ENCODE measurements around the gene NET1.
"Not testable (repeated sequence)": the region's sequence is repeated elsewhere in the genome, so short reads cannot be mapped to it uniquely, and the experiment has no call there.

The NET1 gene

DNA sequence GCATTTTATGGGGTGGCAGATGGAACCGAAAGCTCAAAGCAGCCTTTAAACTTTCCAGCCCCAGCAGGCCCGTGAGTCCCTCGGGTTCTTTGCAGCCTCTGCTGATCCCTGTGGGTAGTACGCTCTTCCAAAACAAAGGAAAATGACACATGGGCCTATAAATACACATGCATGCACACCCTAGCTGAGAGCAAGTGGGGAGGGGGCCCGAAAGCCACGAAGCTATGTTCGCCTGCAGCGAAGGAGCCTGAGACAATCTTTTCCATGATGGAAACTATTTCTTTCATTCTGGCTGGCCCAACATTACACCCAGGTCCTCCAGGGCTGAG, 54.8 kb downstream of the NET1 start:
- no peak overlapping the region for H3K4me3 ChIP-seq (ENCODE audit: low read depth, low read length)
- DNase-seq = no peak
- H3K36me3 ChIP-seq = no peaks in the 10 kb centered on the region
- H3K4me1 ChIP-seq = no peaks in the 10 kb centered on the region
- TF ChIP-seq, protein P1, sequence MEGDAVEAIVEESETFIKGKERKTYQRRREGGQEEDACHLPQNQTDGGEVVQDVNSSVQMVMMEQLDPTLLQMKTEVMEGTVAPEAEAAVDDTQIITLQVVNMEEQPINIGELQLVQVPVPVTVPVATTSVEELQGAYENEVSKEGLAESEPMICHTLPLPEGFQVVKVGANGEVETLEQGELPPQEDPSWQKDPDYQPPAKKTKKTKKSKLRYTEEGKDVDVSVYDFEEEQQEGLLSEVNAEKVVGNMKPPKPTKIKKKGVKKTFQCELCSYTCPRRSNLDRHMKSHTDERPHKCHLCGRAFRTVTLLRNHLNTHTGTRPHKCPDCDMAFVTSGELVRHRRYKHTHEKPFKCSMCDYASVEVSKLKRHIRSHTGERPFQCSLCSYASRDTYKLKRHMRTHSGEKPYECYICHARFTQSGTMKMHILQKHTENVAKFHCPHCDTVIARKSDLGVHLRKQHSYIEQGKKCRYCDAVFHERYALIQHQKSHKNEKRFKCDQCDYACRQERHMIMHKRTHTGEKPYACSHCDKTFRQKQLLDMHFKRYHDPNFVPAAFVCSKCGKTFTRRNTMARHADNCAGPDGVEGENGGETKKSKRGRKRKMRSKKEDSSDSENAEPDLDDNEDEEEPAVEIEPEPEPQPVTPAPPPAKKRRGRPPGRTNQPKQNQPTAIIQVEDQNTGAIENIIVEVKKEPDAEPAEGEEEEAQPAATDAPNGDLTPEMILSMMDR (IDR thresholded peaks at IDR 0.05; ENCODE audit: low read depth, low read length) = no peak
- no peaks in the 10 kb centered on the region for H3K27me3 ChIP-seq
- no peaks in the 10 kb centered on the region for H3K9me3 ChIP-seq

DNA sequence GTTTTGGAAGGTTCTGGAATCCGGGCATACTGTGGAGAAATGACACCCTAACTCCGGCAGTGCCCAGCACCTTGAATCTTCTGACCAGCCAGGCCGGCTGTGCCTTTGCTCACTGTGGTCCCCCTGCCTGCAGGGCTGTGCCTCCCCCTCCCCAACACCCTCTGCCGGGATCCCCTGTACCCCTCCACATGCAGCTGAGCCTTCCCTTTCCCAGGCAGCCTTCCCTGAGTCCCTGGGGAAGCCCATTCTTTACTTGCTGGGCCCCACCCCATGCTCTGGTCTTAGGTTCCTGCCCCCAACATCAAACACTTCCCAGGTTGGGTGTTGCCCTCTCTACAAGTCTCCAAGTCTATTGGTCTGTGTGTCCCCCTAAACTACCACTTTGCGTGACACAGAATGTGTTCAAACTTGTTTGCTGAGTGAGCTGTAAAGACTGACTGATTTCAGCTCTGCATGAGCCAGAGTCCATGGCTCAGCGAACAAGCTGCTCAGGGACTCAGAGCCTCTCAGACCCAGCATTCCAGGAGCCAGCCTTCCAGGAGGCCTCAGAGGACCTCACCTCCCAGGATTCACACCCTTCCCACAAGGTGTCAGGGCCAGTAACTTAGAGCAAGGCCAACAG, 55.4 kb downstream of the NET1 start:
- TF ChIP-seq, protein P1 (IDR thresholded peaks at IDR 0.05; ENCODE audit: low read depth, low read length) = no peak
- Histone ChIP-seq H3K27me3 (no peaks in the 10 kb centered on the region), H3K4me1 (no peaks in the 10 kb centered on the region), H3K9me3 (no peaks in the 10 kb centered on the region), H3K4me3 (ENCODE audit: low read depth, low read length) (no peak overlapping the region), H3K36me3 (no peaks in the 10 kb centered on the region)
- no peak for DNase-seq

DNA sequence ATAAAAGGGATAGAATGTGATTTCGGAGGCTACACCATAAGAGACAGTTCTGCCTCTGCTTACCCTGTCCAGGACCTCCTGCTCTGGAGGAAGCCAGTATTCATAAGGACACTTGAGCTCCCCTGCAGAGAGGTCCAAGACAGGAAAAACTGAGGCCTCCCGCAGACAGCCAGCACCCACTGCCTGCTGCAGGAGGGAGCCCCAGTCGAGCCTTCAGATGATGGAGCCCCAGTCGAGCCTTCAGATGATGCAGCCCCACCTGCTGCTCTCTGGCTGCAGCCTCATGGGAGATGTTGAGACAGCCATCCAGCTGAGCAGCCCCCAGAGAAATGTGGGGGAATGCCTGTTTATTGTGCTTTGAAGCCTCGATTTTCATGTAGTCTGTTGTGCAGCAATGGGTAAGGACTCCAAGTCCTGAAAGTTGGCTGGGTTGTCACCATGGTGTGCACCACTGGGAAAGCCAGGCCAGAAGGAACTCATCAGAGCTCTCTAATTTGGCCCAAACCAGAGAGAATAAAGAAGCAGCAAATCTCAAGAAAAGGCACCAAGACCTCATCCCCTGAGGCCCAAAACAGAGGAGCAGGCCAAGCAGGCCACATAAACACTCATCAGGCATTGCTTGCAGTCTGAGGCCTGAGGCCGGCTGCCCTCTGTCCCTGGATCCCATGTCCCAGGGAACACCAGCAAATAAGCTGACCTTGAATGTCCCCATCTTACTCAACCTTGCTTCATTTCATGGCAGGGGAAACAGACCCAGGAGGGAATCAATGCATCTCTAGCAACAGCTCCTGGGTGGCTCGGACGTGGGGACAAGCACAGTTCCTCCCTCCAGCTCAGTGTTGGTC, 56.1 kb downstream of the NET1 start:
- TF ChIP-seq, protein P1 (IDR thresholded peaks at IDR 0.05; ENCODE audit: low read depth, low read length) = no peak
- Histone ChIP-seq H3K4me1 (no peaks in the 10 kb centered on the region), H3K4me3 (ENCODE audit: low read depth, low read length) (no peak overlapping the region), H3K36me3 (no peaks in the 10 kb centered on the region), H3K9me3 (no peaks in the 10 kb centered on the region), H3K27me3 (no peaks in the 10 kb centered on the region)
- DNase-seq = no peak

DNA sequence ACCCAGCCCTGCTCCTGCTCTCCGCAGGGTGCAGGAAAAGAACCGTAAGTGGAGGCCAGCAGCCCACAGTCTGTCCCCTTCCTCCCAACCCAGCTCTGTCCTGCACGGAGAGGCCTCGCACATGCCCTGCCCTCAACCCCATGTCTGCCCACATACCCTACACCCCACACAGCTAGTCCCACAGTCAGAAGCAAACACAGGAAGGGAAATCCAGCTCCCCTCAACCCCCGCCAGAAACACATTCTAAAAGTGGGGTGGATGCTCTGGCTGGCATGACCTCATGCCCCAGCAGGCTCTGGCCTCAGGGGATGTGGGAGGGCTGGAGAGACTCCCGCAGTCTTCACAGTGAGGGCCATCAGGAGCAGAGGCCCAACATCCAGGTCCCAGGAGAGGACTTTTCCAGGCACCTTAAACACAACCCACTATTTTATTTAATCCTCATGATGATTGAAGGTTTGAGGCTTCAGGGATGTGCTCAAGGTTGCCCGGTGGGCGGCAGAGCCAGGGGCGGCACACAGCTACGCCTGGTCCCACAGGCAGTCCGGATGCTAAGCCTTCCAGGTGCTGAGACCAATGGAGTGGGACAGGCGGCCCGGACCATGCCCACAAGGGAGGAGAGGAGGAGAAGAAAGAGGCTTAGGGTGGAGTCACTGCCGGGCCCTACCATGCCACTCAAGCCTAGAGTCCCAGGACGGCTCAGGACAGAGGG, 57.1 kb downstream of the NET1 start:
- Histone ChIP-seq H3K4me1 (no peaks in the 10 kb centered on the region), H3K4me3 (ENCODE audit: low read depth, low read length) (no peak overlapping the region), H3K36me3 (no peaks in the 10 kb centered on the region), H3K27me3 (no peaks in the 10 kb centered on the region), H3K9me3 (no peaks in the 10 kb centered on the region)
- TF ChIP-seq, protein P1 (IDR thresholded peaks at IDR 0.05; ENCODE audit: low read depth, low read length) = no peak
- no peak for DNase-seq

DNA sequence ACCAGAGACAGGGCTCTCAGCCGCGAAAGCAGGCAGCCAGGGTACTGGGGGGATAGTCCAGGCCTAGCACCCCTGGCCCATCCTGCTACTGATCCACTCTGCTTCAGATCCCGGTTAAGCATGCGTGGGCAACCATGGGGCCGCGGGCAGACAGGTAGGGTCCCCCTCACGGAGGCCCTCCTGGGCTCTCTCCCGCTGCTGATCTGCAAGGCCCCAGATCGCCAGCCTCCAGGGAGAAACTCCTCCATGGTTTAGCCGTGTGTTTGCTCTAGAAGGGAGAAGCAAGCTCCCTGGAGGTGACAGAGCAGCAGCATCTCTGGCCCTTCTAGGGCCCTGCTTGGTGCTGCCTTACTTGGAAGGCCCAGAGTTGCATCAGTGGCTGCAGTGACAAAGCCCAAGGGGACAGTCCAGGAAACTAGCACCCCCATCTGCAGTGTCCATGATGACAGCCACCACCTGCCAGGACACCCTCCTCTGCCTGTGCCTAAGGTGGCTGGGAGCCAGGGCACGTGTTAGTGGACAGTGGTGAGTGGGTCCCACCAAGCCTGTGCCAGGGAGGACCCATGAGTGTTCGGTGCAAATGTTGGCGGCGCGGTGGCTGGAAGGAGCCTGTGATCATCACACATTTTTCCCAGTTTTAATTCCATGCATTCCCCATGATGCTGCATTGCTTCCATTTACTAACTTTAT, 57.9 kb downstream of the NET1 start:
- DNase-seq = no peak
- Histone ChIP-seq H3K27me3 (no peaks in the 10 kb centered on the region), H3K36me3 (no peaks in the 10 kb centered on the region), H3K4me3 (ENCODE audit: low read depth, low read length) (no peak overlapping the region), H3K4me1 (no peaks in the 10 kb centered on the region), H3K9me3 (no peaks in the 10 kb centered on the region)
- TF ChIP-seq, protein P1 (IDR thresholded peaks at IDR 0.05; ENCODE audit: low read depth, low read length) = no peak

DNA sequence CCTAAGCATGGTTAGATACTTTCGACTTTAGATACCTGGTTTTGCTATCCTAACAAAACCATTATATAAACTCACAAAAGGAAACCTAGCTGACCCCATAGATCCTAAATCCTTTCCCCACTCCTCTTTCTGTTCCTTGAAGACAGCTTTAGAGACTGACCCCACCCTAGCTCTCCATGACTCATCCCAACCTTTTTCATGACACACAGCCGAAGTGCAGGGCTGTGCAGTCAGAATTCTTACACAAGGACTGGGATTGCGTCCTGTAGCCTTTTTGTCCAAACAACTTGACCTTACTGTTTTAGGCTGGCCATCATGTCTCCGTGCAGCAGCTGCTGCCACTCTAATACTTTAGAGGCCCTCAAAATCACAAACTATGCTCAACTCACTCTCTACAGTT, 62.3 kb downstream of the NET1 start:
- not testable (repeated sequence) for DNase-seq

DNA sequence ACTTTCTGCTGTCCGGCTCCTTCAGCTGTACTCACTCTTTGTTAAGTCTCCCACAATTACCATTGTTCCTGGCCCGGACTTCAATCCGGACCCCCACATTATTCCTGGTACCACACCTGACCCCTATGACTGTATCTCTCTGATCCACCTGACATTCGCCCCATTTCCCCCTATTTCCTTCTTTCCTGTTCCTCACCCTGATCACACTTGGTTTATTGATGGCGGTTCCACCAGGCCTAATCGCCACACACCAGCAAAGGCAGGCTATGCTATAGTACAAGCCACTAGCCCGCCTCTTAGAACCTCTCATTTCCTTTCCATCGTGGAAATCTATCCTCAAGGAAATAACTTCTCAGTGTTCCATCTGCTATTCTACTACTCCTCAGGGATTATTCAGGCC, 62.7 kb downstream of the NET1 start:
- not testable (repeated sequence) for H3K27me3 ChIP-seq; H3K4me1 ChIP-seq; H3K36me3 ChIP-seq; DNase-seq; H3K9me3 ChIP-seq; H3K4me3 ChIP-seq (ENCODE audit: low read depth, low read length)

More for the DNA sequence above, 62.3 kb downstream of the NET1 start:
- not testable (repeated sequence) for H3K27me3 ChIP-seq; H3K9me3 ChIP-seq; H3K36me3 ChIP-seq; H3K4me1 ChIP-seq; H3K4me3 ChIP-seq (ENCODE audit: low read depth, low read length)

DNA sequence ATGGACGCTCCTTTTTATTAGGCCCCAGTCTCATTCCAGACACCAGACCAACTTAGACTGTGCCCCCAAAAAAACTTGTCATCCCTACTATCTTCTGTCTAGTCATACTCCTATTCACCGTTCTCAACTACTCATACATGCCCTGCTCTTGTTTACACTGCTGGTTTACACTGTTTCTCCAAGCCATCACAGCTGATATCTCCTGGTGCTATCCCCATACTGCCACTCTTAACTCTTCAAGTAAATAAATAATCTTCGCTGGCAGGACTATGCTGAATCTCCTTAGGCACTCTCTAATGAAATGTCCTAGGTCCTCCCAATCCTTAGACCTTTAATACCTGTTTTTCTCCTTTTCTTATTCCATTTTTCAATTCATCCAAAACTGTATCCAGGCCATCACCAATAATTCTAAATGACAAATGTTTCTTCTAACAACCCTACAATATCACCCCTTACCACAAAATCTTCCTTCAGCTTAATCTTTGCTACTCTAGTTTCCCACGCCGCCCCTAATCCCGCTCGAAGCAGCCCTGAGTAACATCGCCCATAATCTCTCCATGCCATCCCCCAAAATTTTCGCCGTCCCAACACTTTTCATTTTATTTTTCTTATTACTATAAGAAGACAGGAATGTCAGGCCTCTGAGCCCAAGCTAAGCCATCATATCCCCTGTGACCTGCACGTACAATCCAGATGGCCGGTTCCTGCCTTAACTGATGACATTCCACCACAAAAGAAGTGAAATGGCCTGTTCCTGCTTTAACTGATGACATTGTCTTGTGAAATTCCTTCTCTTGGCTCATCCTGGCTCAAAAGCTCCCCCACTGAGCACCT, 63.8 kb downstream of the NET1 start:
- H3K4me3 ChIP-seq (ENCODE audit: low read depth, low read length); DNase-seq; H3K36me3 ChIP-seq; H3K27me3 ChIP-seq; H3K9me3 ChIP-seq; H3K4me1 ChIP-seq: not testable (repeated sequence)

Data from BE2C (cell line).